ENCODE results near the gene PPIL1.

- TF ChIP-seq CTCF (IDR thresholded peaks at IDR 0.05; ENCODE audit: poor library complexity) (no peak), EZH2 (IDR thresholded peaks at IDR 0.05; ENCODE audit: borderline replicate concordance) (no peak), EZH2phosphoT487 (IDR thresholded peaks at IDR 0.05; ENCODE audit: low read depth, severe bottlenecking, unreplicated experiment) (no peak)
These were observed 61.1 kb downstream of the PPIL1 start for GRCh38 chr6:36813526-36813925.

Data from hepatocyte (in vitro differentiated cells).